GM21786 (cell line): Measurements from ENCODE around the gene PCP4L1.
A peak's percentile ranks its signal among the peaks of the same experiment; 100 is the strongest.
"Not testable (repeated sequence)": the region's sequence is repeated elsewhere in the genome, so short reads cannot be mapped to it uniquely, and the experiment has no call there.

Experiments
- ATAC-seq: cut with Tn5 transposase; IDR thresholded peaks from one replicate; pipeline ENCODE4 v1.9.1; 2021; ENCODE audit not compliant: unreplicated experiment

Gene PCP4L1

GRCh38 chr1:161311595-161312181 is 53.1 kb downstream of the PCP4L1 start:
- ATAC-seq = no peak

- ATAC-seq = no peak
These were observed 55.1 kb downstream of the PCP4L1 start for GRCh38 chr1:161313554-161314200.

- peak; percentile 92 for ATAC-seq
These were observed 55.8 kb downstream of the PCP4L1 start, which contains the start of gene SDHC for GRCh38 chr1:161314201-161314981. Gene SDHC (plus strand): TSS chr1:161314381. CDS start chr1:161314406, 25 bp downstream.

- not testable (repeated sequence) for ATAC-seq
These were observed 57.5 kb downstream of the PCP4L1 start for GRCh38 chr1:161315841-161316674.

- ATAC-seq = no peak
These were observed 65.5 kb downstream of the PCP4L1 start for GRCh38 chr1:161324020-161324419.

GRCh38 chr1:161330346-161330745 is 71.8 kb downstream of the PCP4L1 start:
- ATAC-seq = no peak

GRCh38 chr1:161333166-161333565 is 74.6 kb downstream of the PCP4L1 start:
- no peak for ATAC-seq
